HG02852 (cell line): ENCODE data around the gene SSX5.
"Not testable (repeated sequence)": the region's sequence is repeated elsewhere in the genome, so short reads cannot be mapped to it uniquely, and the experiment has no call there.

Source experiments
- ATAC-seq: cut with Tn5 transposase; IDR thresholded peaks from one replicate; pipeline ENCODE4 v1.9.1; 2021; ENCODE audit warnings: mild to moderate bottlenecking, moderate library complexity; ENCODE audit not compliant: unreplicated experiment

The SSX5 gene, protein sequence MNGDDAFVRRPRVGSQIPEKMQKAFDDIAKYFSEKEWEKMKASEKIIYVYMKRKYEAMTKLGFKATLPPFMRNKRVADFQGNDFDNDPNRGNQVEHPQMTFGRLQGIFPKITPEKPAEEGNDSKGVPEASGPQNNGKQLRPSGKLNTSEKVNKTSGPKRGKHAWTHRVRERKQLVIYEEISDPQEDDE

DNA sequence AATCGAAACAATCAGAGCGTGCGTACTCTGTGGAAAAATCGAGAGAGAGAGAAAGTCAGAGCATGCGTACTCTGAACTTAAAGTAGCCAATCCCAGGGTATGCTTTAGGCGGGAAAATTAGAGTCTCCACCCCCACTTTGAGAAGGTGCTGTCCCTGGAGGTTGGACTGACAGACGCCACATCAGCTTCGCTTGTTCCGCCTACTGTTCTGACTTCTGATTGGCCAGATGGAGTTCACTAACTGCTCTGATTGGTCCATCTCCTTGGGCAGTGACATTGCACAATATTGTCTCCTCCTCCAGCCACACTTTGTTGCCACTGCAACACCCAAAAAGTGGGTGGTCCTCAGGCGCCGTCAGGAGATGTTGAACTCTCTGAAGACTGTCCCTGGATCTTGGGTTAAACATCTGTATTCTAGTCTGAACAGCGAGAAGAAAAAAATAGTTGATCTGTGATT, at the start of gene SSX5:
TSS of gene SSX5 (minus strand) at position 51 of the 457 bp plus-strand sequence. CDS start 1,437 bp downstream, outside the sequence.
- no peak for ATAC-seq

GRCh38 chrX:48224196-48224595, 27.6 kb upstream of the SSX5 start:
- ATAC-seq = not testable (repeated sequence)

- not testable (repeated sequence) for ATAC-seq
Measured at GRCh38 chrX:48214341-48214740, 17.7 kb upstream of the SSX5 start.

DNA sequence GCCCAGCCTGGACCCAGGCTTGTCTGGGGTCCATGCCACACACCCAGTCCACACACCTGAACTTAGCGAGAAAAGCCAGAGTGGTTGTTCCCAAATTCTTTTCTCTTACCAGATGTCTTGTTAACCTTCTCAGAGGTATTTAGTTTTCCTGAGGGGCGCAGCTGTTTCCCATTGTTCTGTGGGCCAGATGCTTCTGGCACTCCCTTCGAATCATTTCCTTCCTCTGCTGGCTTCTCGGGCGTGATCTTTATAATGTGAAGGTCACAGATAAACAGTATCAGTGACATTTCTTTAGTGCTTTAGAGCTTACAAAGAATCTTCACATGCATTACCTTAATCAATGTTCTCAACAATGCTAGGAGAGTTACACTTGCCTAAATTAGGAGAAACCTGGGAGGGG, 6.6 kb downstream of the SSX5 start:
- not testable (repeated sequence) for ATAC-seq

- ATAC-seq = not testable (repeated sequence)
Measured at GRCh38 chrX:48181882-48182281, 14.7 kb downstream of the SSX5 start.

GRCh38 chrX:48180811-48181210, 15.8 kb downstream of the SSX5 start:
- ATAC-seq = no peak

DNA sequence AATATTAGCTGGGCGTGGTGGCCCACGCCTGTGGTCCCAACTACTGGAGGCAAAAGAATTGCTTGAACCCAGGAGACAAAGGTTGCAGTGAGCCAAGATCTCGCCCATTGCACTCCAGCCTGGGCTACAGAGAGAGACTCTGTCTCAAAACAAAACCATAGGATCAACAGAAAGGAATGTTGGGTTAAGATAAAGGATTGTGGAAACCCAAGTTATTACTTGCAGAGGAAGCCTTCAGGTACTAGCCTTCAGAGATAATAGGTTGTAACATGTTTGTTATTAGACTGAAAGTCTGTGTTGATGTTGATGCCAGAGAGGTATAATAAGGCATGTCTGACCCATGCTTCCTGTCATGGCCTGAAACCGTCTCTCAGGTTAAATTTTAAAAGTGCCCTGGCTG, 16.9 kb downstream of the SSX5 start:
- no peak for ATAC-seq

GRCh38 chrX:48166322-48166721, 30.3 kb downstream of the SSX5 start:
- not testable (repeated sequence) for ATAC-seq

DNA sequence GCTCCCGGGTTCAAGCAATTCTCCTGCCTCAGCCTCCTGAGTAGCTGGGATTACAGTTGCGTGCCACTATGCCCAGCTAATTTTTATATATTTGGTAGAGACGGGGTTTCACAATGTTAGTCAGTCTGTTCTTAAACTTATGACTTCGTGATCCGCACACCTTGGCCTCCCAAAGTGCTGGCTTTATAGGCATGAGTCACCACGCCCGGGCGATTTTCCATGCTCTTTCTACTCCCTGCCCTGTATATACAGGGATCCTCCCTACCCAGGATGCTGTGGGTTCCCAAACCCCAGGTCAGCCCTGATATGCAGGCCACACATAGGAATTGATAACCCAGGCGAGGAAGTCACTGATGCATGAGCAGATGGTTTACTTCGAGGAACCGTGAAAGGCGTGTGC, 31.4 kb downstream of the SSX5 start:
- ATAC-seq = no peak

DNA sequence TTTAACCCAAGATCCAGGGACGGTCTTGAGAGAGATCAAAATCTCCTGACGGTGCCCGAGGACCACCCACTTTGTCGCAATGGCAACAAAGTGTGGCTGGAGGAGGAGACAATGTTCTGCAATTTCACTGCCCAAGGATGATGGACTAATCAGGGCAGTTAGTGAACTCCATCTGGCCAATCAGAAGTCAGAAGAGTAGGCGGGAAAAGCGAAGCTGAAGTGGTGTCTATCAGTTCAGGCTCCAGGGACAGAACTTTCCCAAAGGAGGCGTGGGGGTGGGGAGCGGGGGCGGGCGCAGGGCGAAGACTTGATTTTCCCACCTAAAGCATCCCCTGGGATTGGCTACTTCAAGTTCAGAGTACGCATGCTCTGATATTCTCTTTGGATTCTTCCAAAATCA, 40.6 kb downstream of the SSX5 start:
- ATAC-seq = no peak

- no peak for ATAC-seq
Measured at GRCh38 chrX:48154796-48155195, 41.8 kb downstream of the SSX5 start.

DNA sequence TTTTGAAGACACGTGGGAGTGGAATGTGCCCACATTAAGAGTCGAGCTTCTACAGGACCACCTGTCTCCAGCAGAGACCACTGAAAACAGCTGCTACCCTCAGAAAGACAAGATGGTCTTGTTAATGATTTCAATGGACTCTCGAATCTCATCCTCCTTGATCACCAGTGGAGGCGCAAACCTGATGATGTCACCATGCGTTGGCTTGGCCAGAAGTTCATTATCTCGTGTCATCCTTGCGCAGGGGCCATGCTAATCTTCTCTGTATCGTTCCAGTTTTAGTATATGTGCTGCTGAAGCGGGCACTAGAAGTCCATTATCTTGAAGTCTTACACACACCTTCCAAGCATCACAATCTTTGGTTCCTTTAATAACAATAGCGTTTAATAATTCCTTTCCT, 42.8 kb downstream of the SSX5 start:
- no peak for ATAC-seq

- ATAC-seq = not testable (repeated sequence)
Measured at GRCh38 chrX:48142697-48143096, 53.9 kb downstream of the SSX5 start.

DNA sequence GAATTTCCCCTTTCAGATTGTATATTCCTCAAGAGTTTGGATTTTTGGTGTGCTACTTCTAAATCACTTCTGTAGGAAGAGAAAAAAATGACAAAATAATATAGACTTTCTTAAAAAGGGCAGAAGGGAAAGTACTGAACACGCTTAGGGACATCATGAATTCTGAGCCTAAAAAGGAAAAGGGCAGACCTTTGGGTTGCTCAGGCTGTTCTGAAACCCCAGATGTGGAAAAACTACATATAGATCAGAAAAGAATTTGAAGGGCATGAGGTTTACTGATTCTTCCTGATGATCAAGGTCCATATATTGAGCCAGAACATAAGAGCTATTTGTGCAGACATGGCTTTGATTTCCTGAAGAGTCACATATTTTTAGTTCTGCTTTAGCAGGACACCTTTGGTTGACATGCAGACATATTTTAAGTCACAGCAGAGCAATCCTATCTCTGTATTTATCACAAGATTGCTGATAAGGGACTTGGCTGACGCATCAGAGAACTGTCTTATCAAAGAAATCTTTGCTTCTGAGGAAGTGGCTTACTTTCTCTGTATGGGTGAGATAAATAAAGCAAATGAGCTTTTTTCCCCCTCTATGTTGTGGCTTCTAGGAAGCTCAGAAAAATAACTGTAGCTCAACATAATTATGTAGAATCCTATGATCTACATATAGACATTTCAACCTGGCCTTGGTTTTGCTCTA, 54.6 kb downstream of the SSX5 start:
- ATAC-seq = not testable (repeated sequence)

DNA sequence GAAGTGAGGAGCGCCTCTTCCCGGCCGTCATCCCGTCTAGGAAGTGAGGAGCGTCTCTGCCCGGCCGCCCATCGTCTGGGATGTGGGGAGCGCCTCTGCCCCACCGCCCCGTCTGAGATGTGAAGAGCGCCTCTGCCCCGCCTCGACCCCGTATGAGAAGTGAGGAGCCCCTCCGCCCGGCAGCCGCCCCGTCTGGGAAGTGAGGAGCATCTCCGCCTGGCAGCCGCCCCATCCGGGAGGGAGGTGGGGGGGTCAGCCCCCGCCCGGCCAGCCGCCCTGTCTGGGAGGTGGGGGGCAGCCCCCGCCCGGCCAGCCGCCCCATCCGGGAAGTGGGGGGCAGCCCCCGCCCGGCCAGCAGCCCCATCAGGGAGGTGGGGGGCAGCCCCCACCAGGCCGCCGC, 57.5 kb downstream of the SSX5 start:
- ATAC-seq = not testable (repeated sequence)
